Activated naive CD8-positive, alpha-beta T cell treated with anti-CD3 and anti-CD28 coated beads, Interleukin-2, amount 10 ng/mL, durations not matched to agents 7 days and 5 days (primary cell): ENCODE measurements around the gene TMEM205. TPM values are rescaled to one million over a fixed set of nuclear protein-coding genes. Genes with fewer than 3 reads are reported as not detected.
"Not testable (repeated sequence)": the region's sequence is repeated elsewhere in the genome, so short reads cannot be mapped to it uniquely, and the experiment has no call there.

Experiments used
- ATAC-seq: fragments of 150-1000 bp; cut with Tn5 transposase; one replicate; pipeline ENCODE4 v1.10.0; 2021; ENCODE audit warnings: low read depth, moderate library complexity
- POLR2A ChIA-PET: fragments of 350-600 bp; sonication (Branson Sonifier 250); formaldehyde crosslinking; loops from one replicate; lab custom pipeline; 2021; ENCODE audit warnings: antibody characterized with exemption; lab: Charles Lee
- DNase-seq: peaks from one replicate; pipeline ENCODE4 v3.0.0; 2021
- H3K27ac Mint-ChIP-seq: one replicate; pipeline ENCODE4 v1.8.0; 2022; ENCODE audit warnings: mild to moderate bottlenecking, mixed read lengths
- H3K27me3 Mint-ChIP-seq: one replicate; pipeline ENCODE4 v1.8.0; 2022; ENCODE audit warnings: mild to moderate bottlenecking, moderate library complexity, mixed read lengths
- H3K36me3 Mint-ChIP-seq: one replicate; pipeline ENCODE4 v1.8.0; 2021; ENCODE audit warnings: mild to moderate bottlenecking, mixed read lengths
- H3K4me1 Mint-ChIP-seq: one replicate; pipeline ENCODE4 v1.8.0; 2021; ENCODE audit warnings: mixed read lengths
- H3K4me3 Mint-ChIP-seq: one replicate; pipeline ENCODE4 v1.8.0; 2022; ENCODE audit warnings: mild to moderate bottlenecking, moderate library complexity, mixed read lengths
- H3K9me3 Mint-ChIP-seq: one replicate; pipeline ENCODE4 v1.8.0; 2021; ENCODE audit warnings: mixed read lengths
- total RNA-seq, 2 experiments: library from RNA; stranded (reverse); gene quantifications; one replicate each; pipeline ENCODE4 v1.2.3, GENCODE V29; 2021

Gene TMEM205
- total RNA-seq, 2 experiments from 2014 or later: 29.4 to 35.2 TPM

- no peak for ATAC-seq
- Mint-ChIP-seq H3K27ac (peak overlapping the region; percentile 61), H3K4me3 (no peak overlapping the region), H3K36me3 (peaks cover 9% of the 10 kb centered on the region), H3K4me1 (peaks cover 30% of the 10 kb centered on the region), H3K27me3 (no peaks in the 10 kb centered on the region), H3K9me3 (no peaks in the 10 kb centered on the region)
- DNase-seq: no peak
- POLR2A ChIA-PET: interaction anchor here (1.3 to 4.1 kb wide), 3 partner anchors 11 to 49 kb away, joined by 3 to 34 read pairs (median 13); partner anchors contain the start of genes CCDC159, SWSAP1 and TMEM205
These were observed 20.5 kb downstream of the TMEM205 start for GRCh38 chr19:11325544-11325943.

GRCh38 chr19:11324748-11325389 lies 21.2 kb downstream of the TMEM205 start:
- Mint-ChIP-seq H3K4me3 (peak overlapping the region; percentile 69), H3K27ac (peak overlapping the region; percentile 96), H3K27me3 (peaks cover 3% of the 10 kb centered on the region), H3K4me1 (peaks cover 30% of the 10 kb centered on the region), H3K36me3 (peaks cover 9% of the 10 kb centered on the region), H3K9me3 (no peaks in the 10 kb centered on the region)
- DNase-seq (no peak), ATAC-seq (peak; percentile 7)
- POLR2A ChIA-PET: interaction anchor here (0.7 to 4.1 kb wide), 7 partner anchors 11 to 525 kb away, joined by 3 to 34 read pairs (median 4); partner anchors contain the start of genes CCDC159, RAB3D, SWSAP1 and TMEM205

GRCh38 chr19:11324079-11324661 lies 21.9 kb downstream of the TMEM205 start:
- no peaks in the 10 kb centered on the region for H3K9me3 Mint-ChIP-seq
- peak; percentile 89 for ATAC-seq

GRCh38 chr19:11323601-11324078 lies 22.4 kb downstream of the TMEM205 start:
- peaks cover 9% of the 10 kb centered on the region for H3K36me3 Mint-ChIP-seq
- peak overlapping the region; percentile 96 for H3K27ac Mint-ChIP-seq

More at GRCh38 chr19:11324079-11324661, 21.9 kb downstream of the TMEM205 start:
- POLR2A ChIA-PET: interaction anchor here (0.6 to 4.1 kb wide), 10 partner anchors 12 to 524 kb away, joined by 3 to 34 read pairs (median 3); partner anchors contain the start of genes CCDC159, RAB3D, SWSAP1 and TMEM205
- DNase-seq: peak; percentile 67
- Mint-ChIP-seq H3K27me3 (peaks cover 3% of the 10 kb centered on the region), H3K36me3 (peaks cover 9% of the 10 kb centered on the region), H3K4me1 (peaks cover 30% of the 10 kb centered on the region), H3K4me3 (peak overlapping the region; percentile 69), H3K27ac (peak overlapping the region; percentile 96)

GRCh38 chr19:11322269-11323024 lies 23.6 kb downstream of the TMEM205 start:
- Mint-ChIP-seq H3K27me3 (peaks cover 15% of the 10 kb centered on the region), H3K9me3 (no peaks in the 10 kb centered on the region), H3K27ac (no peak overlapping the region), H3K4me3 (no peak overlapping the region), H3K4me1 (peaks cover 31% of the 10 kb centered on the region), H3K36me3 (peaks cover 9% of the 10 kb centered on the region)
- DNase-seq: no peak
- POLR2A ChIA-PET: interaction anchor here (3.2 to 4.1 kb wide), 2 partner anchors 24 to 52 kb away, joined by 13 to 34 read pairs; partner anchors contain the start of genes CCDC159, SWSAP1 and TMEM205
- no peak for ATAC-seq

More at GRCh38 chr19:11323601-11324078, 22.4 kb downstream of the TMEM205 start:
- H3K4me1 Mint-ChIP-seq: peaks cover 30% of the 10 kb centered on the region
- no peaks in the 10 kb centered on the region for H3K9me3 Mint-ChIP-seq
- DNase-seq: no peak
- H3K4me3 Mint-ChIP-seq: peak overlapping the region; percentile 69
- POLR2A ChIA-PET: interaction anchor here (0.6 to 4.1 kb wide), 8 partner anchors 16 to 244 kb away, joined by 3 to 34 read pairs (median 4); partner anchors contain the start of genes CCDC159, RAB3D, SWSAP1 and TMEM205
- peak; percentile 7 for ATAC-seq
- H3K27me3 Mint-ChIP-seq: peaks cover 7% of the 10 kb centered on the region

- DNase-seq (no peak), ATAC-seq (no peak)
- Mint-ChIP-seq H3K4me1 (peaks cover 31% of the 10 kb centered on the region), H3K27me3 (peaks cover 15% of the 10 kb centered on the region), H3K4me3 (no peak overlapping the region), H3K27ac (no peak overlapping the region), H3K36me3 (peaks cover 5% of the 10 kb centered on the region), H3K9me3 (no peaks in the 10 kb centered on the region)
- POLR2A ChIA-PET: interaction anchor here (0.5 to 4.1 kb wide), 2 partner anchors 53 to 275 kb away, joined by 7 to 34 read pairs; partner anchors contain the start of gene SWSAP1
These were observed 24.6 kb downstream of the TMEM205 start for GRCh38 chr19:11321191-11322126.

- H3K36me3 Mint-ChIP-seq, H3K9me3 Mint-ChIP-seq, H3K27ac Mint-ChIP-seq, DNase-seq, H3K4me3 Mint-ChIP-seq, ATAC-seq: not testable (repeated sequence)
- Mint-ChIP-seq H3K27me3 (peaks cover 15% of the 10 kb centered on the region), H3K4me1 (peaks cover 31% of the 10 kb centered on the region)
- POLR2A ChIA-PET: interaction anchor here (0.6 kb wide), 1 partner anchor 199 kb away, joined by 3 read pairs; no protein-coding TSS in a partner anchor
These were observed 25.6 kb downstream of the TMEM205 start for GRCh38 chr19:11320278-11320995.

- POLR2A ChIA-PET: no interaction called here
- Mint-ChIP-seq H3K4me3 (no peak overlapping the region), H3K27me3 (peaks cover 8% of the 10 kb centered on the region), H3K4me1 (no peaks in the 10 kb centered on the region), H3K27ac (no peak overlapping the region), H3K36me3 (no peaks in the 10 kb centered on the region), H3K9me3 (no peaks in the 10 kb centered on the region)
- no peak for ATAC-seq
- DNase-seq: no peak
These were observed 39.7 kb downstream of the TMEM205 start for GRCh38 chr19:11306337-11306736.

GRCh38 chr19:11304936-11305335 lies 41.1 kb downstream of the TMEM205 start:
- no peaks in the 10 kb centered on the region for H3K9me3 Mint-ChIP-seq
- ATAC-seq (no peak), DNase-seq (no peak)
- H3K4me1 Mint-ChIP-seq: no peaks in the 10 kb centered on the region
- no peaks in the 10 kb centered on the region for H3K36me3 Mint-ChIP-seq
- no peak overlapping the region for H3K27ac Mint-ChIP-seq
- H3K27me3 Mint-ChIP-seq: peaks cover 8% of the 10 kb centered on the region
- H3K4me3 Mint-ChIP-seq: no peak overlapping the region
- POLR2A ChIA-PET: interaction anchor here (1.0 kb wide), 1 partner anchor 19 kb away, joined by 3 read pairs; no protein-coding TSS in a partner anchor

- no peak overlapping the region for H3K4me3 Mint-ChIP-seq
These were observed 45.3 kb downstream of the TMEM205 start for GRCh38 chr19:11300811-11301120.

GRCh38 chr19:11299946-11300810 lies 45.9 kb downstream of the TMEM205 start:
- peaks cover 10% of the 10 kb centered on the region for H3K27me3 Mint-ChIP-seq
- H3K27ac Mint-ChIP-seq: no peak overlapping the region
- no peaks in the 10 kb centered on the region for H3K9me3 Mint-ChIP-seq
- no peaks in the 10 kb centered on the region for H3K36me3 Mint-ChIP-seq
- H3K4me1 Mint-ChIP-seq: no peaks in the 10 kb centered on the region
- POLR2A ChIA-PET: no interaction called here
- ATAC-seq (no peak), DNase-seq (no peak)
- no peak overlapping the region for H3K4me3 Mint-ChIP-seq

More at GRCh38 chr19:11300811-11301120, 45.3 kb downstream of the TMEM205 start:
- no peaks in the 10 kb centered on the region for H3K36me3 Mint-ChIP-seq
- peaks cover 10% of the 10 kb centered on the region for H3K27me3 Mint-ChIP-seq
- POLR2A ChIA-PET: no interaction called here
- no peaks in the 10 kb centered on the region for H3K4me1 Mint-ChIP-seq
- ATAC-seq (no peak), DNase-seq (no peak)
- H3K27ac Mint-ChIP-seq: no peak overlapping the region
- H3K9me3 Mint-ChIP-seq: no peaks in the 10 kb centered on the region
